Skeletal muscle cell (primary cell): Measurements from ENCODE around the gene WNT1.

Experiments
- DNase-seq: peaks from one replicate; pipeline ENCODE4 v3.0.0-alpha.2; 2010; ENCODE audit warnings: low read depth
- H3K4me3 ChIP-seq: 2 replicates; pipeline ENCODE4 v1.5.1; 2011; ENCODE audit warnings: low read depth, mild to moderate bottlenecking, control low read depth, low read length, moderate library complexity

Gene WNT1

GRCh38 chr12:49021292-49021915, 43.3 kb downstream of the WNT1 start:
- no peak overlapping the region for H3K4me3 ChIP-seq
- DNase-seq = no peak

- H3K4me3 ChIP-seq = no peak overlapping the region
- DNase-seq = no peak
Measured at GRCh38 chr12:49022558-49023178, 44.5 kb downstream of the WNT1 start.

- H3K4me3 ChIP-seq = no peak overlapping the region
- DNase-seq = no peak
Measured at GRCh38 chr12:49023812-49024211, 45.7 kb downstream of the WNT1 start.

DNA sequence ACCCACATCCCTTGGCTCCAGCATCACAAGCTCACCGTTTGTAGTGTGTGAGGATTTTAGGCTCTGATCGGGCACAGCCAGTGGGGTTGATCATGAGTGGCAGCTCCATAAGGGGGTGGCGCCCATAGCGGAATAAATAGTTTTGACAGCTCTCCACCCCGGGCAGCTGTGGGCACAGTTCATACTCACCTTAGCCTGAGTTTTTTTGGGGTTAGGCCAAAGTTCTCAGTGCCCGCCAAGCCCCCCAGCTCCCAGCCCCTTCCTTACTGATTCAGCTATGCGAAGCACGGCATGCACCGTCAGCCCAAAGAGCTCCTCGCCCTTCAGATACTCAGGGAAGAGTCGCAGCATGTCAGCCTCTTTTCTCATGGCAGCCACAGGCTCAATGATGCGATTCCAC, 46.4 kb downstream of the WNT1 start:
- no peak overlapping the region for H3K4me3 ChIP-seq
- DNase-seq = no peak

DNA sequence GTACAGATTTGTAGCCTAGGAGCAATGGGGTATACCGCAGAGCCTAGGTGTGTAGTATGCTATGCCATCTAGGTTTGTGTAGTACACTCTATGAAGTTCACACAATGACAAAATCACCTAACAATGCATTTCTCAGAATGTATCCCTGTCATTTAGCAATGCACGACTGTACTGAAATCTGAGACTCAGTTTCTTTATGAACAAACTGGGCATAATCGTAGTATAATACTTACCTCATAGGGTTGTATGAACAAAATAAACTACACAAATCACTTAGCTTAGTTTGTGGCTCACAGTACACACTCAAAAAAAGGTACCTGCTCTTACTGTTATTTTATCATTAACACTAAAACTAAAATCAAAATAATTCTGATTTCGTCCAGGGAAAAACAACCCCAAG, 47.3 kb downstream of the WNT1 start:
- H3K4me3 ChIP-seq = no peak overlapping the region

DNA sequence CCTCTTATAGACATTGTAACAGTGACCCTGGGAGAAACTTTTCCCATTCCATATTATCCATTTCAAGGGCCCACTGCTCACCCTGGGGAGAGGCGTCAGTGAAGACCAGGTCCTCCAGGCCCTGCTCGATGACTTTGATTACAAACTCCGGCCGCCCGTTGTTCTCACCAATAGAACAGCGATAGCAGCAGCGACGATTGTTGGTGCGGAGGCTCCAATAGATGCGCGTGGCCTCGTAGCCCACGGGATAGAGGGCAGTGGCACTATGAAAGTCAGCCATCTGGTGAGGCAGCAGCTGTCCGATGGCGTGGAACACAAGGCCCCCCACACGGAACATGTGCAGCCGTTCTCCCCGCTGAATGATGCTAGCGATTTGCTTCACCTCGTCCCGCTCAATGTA, 48.0 kb downstream of the WNT1 start:
- H3K4me3 ChIP-seq = no peak overlapping the region
- no peak for DNase-seq

More for the DNA sequence above, 47.3 kb downstream of the WNT1 start:
- DNase-seq = no peak

- DNase-seq = no peak
- H3K4me3 ChIP-seq = no peak overlapping the region
Measured at GRCh38 chr12:49026678-49027480, 48.8 kb downstream of the WNT1 start.

DNA sequence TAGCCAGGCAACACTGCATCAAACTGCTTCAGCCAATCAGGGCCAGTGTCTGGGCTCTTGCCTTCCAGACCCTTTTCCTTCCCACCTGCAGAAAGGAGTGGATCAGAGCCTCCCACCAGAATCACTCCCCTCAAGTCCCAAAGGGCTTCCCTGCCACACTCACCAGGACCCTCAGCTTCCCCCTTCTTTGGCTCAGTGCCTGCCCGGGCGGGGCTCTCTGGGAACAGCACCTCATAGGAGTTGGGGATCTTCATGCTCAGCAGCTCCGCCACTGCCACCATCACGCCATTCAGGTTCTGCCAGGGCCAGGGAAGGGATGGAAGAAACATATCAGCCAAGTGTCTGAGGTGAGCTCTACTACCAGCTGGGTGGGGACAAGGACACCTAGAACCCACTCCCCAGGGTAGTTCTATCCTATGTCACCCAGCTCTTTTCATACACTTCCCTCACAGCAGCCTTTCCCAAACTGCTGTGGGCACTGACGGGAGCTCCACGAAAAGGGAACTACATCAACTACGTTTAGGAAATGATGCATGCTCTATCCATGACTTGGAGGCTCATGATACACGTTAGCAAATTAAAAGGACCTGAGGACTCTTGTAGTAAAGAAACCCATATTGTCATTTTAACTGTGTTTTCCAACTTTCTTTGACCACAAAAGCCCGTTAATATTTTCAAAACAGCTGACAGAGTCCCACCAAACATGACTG, 49.9 kb downstream of the WNT1 start:
- no peak for DNase-seq
- H3K4me3 ChIP-seq = no peak overlapping the region

DNA sequence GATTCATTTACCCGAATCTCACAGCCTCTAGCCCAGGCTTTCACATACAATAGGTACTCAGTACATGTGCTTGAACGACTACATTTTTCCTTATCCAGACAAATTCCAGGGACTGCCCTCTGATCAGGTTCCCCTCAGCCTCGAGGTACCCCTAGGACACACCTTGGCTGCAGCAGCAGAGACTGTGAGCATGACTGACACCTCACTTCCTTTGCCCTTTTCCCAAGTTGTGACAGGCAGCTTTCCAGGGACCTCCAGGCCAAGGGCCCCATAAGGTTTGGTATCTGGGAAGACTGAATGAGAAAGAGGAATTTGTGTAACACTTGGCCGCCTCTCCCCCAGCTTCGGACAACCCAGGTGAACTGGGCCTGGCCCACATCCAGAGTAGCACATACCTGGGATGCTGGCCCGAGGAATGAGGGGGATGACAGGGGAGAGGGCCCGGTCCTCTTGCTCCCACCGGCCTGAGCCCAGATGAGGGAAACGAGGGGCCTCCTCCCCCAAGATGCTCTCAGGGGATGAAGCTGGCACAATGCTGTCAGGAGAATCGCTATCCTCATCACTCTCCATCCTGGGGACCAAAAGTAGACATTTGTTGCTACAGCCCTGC, 50.6 kb downstream of the WNT1 start:
- no peak for DNase-seq
- H3K4me3 ChIP-seq = no peak overlapping the region

DNA sequence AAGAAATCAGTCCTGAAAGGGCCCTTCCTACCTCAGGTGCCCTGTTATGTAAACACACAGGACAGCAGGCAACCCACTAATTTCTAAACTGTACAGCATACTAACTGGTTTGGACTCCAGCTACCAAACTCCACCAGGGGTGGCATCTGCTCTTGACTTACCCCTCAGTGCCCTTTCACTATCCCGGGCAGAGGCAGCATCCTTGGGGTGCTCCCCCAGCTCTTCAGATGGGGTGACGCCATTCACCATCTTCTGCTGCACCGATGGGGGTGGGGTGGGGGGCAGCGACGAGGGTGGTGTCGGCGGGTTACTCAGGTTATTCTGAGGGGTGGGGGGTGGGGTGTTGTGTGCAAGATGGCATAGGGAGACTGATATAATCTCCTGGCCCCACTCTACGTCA, 52.0 kb downstream of the WNT1 start:
- H3K4me3 ChIP-seq = no peak overlapping the region
- DNase-seq = no peak

DNA sequence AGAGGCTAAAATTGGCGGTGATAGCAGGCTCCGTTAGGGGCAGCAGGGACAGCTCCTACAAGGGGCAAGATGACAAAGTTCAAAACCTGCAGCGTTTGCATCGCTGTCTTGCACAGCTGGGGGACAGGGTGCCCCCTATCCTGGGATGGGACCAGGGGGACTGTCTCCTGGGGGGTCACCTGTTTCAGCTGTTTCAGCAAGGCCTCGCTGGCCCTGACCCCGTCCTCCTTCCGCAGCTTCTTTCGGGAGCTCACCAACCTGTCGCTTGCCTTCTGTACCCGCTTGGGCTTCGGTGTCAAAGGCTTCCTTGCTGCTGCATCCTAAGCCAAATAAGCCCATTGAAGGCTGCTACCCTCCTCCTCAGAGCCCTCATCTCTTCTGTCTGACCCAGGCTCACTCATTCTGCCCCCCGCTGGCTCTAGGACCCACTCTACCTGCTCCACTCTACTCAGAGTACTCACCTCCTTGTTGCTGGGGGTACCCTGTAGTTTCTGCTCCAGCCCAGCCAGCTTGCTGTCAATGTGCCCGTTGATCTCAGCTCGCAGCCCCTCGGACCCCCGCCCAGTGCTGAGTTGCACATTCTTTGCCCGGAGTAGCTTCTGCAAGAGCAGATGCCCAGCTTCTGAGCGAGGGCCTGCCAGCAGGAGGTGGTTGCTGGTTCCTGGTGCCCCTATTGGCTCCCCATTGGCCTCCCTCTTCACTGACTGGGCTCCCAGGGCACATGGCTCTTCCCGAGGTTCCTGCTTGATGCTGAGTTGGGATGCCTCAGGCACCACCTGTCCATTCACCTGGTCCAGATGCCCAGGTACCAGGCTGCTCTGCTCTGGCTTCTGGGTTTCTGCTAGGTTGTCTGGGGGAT, 52.8 kb downstream of the WNT1 start:
- no peak for DNase-seq
- no peak overlapping the region for H3K4me3 ChIP-seq

- no peak overlapping the region for H3K4me3 ChIP-seq
- no peak for DNase-seq
Measured at GRCh38 chr12:49031573-49032161, 53.5 kb downstream of the WNT1 start.
